Activated CD8-positive, alpha-beta memory T cell treated with anti-CD3 and anti-CD28 coated beads, Interleukin-2, amount 50 U/mL, for 1 hour (primary cell): ENCODE measurements around the gene ECSIT.

Source experiments
- DNase-seq: peaks from one replicate; pipeline ENCODE4 v3.0.0-alpha.2; 2020; ENCODE audit errors: extremely low read depth

The ECSIT gene

DNA sequence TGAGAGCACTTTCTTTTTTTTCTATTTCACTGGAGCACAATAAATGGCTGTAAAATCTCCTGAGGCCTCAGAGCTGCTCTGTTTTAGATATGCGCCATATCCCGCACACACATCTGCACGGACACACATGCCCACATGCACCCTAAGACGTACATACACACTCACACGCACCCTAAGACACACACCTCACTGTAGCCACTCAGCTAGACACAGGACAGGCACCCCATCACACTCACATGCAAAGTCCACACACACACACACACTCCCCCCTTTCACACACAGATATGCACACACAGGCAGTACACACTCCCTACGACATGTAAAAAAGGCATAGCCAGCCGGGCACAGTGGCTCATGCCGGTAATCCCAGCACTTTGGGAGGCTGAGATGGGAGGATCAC lies 21.3 kb upstream of the ECSIT start:
- no peak for DNase-seq

GRCh38 chr19:11549386-11549953 lies 20.5 kb upstream of the ECSIT start:
- no peak for DNase-seq

DNA sequence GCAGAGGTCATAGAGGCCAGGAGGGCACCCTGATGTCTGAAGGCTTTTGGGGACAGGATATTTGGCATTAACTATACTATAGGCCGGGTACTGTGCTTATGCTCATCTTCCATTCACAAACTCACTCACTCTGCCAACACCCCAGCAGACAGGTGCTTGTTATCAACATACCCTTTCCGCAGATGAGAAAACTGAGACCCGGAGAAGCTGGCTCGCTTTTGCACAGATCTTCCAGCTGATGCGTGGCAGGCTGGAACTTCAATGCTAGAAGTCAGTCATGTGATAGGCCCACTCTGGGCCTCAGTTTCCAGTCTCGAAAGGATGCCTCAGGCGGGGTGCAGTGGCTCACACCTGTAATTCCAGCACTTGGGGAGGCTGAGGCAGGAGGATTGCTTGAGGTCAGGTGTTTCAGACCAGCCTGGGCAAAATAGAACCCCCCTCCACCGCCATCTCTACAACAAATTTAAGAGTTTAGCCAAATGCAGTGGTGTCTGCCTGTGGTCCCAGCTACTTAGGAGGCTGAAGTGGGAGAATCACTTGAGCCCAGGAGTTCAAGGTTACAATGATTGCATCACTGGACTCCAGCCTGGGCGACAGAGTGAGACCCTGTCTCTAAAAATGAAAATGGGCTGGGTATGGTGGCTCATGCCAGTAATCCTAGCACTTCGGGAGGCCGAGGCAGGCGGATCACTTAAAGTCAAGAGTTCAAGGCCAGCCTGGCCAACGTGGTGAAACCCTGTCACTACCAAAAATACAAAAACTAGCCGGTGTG lies 19.2 kb upstream of the ECSIT start:
- no peak for DNase-seq

- DNase-seq, result no peak
Measured at GRCh38 chr19:11541238-11541637, 12.3 kb upstream of the ECSIT start.

DNA sequence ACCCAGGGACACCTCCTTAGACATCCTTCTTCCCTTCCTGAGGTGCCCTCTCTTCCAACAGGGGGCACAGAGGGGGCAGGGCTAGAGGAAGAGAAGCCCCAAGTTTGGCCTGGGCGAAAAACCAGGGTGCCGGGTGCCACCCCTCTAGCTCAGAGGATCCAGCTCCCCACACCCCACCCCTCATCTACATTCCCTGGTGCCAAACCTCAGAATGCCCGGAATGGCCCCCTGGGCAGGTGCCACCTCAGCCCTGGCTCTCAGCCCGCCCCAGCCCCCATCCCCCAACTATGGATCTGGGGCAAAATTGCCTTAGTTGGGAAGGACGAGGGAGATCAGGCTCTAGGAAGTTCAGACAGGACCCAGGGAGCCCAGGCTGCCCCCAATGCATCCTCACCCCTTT lies 11.7 kb upstream of the ECSIT start:
- no peak for DNase-seq

- DNase-seq, result no peak
Measured at GRCh38 chr19:11539495-11540365, 10.8 kb upstream of the ECSIT start.

- no peak for DNase-seq
Measured at GRCh38 chr19:11538232-11539036, 9.5 kb upstream of the ECSIT start, which contains the start of gene CNN1. TSS of gene CNN1 (plus strand) at chr19:11538851. CDS start at chr19:11538928, 77 bp downstream.

- DNase-seq, result peak; percentile 36
Measured at GRCh38 chr19:11535792-11536595, 7.1 kb upstream of the ECSIT start.

DNA sequence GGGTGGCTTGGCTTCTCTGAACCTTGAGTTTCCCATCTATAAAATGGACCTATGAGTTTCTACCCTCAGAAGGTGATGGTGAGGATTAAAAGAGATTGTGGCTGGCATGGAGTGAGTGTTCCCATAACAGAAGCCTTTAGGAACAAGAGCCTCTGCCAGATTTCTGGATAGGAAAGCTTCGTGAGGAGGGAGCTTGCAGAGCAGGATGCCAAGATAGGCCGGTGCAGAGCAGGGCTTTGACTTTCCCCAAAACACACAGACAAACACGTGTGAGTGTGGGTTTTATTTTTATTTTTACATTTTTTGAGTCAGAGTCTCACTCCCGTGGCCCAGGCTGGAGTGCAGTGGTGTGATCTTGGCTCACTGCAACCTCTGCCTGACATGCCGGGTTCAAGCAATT lies 6.0 kb upstream of the ECSIT start:
- no peak for DNase-seq

- DNase-seq, result no peak
Measured at GRCh38 chr19:11534538-11534937, 5.6 kb upstream of the ECSIT start.

GRCh38 chr19:11530432-11530831 lies 1.5 kb upstream of the ECSIT start:
- no peak for DNase-seq

- DNase-seq, result no peak
Measured at GRCh38 chr19:11519138-11519537, 9.8 kb downstream of the ECSIT start.

DNA sequence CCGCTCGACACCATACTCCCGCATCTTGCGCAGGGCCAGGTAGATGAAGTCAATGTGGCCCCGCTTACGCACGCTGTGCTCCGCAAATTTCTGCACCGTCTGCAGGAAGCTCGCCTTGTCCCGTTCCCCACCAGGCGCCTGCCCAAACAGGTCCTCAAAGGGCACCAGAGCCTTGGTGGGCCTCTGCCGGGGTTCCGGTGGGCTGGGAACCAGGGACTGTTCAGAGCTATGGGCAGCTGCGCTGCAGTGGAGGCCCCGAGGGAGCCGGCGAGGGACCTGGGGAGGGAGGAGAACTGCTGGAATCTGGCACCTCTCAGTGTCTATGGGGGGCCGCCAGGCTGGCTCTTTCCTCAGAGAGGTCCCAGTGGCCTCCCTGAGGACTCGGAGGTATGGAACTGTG lies 15.0 kb downstream of the ECSIT start:
- no peak for DNase-seq

- no peak for DNase-seq
Measured at GRCh38 chr19:11510444-11510843, 18.5 kb downstream of the ECSIT start.

GRCh38 chr19:11507370-11508078 lies 21.4 kb downstream of the ECSIT start:
- no peak for DNase-seq

DNA sequence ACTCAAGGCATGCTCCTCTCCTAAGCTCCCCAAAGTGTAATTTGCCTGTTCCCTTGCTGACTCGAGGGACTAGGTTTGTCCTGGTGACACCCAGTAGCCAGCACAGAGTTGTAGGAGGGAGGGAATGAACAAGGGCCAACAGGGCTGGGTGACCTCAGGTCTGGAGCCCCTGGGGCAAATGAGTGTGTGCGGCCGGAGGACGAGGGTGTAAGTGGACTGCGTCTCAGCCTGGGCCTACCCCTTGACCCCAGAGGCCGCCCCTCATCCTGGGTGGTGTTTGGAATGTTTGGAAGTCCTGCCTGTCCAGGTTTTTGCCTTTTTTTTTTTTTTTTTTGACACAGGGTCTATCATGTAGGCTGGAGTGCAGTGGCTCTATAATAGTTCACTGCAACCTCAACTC lies 22.0 kb downstream of the ECSIT start:
- DNase-seq, result no peak

- no peak for DNase-seq
Measured at GRCh38 chr19:11506101-11506555, 22.8 kb downstream of the ECSIT start.

GRCh38 chr19:11505504-11506100 lies 23.3 kb downstream of the ECSIT start, which contains the start of gene ZNF653:
TSS of gene ZNF653 (minus strand) at chr19:11505839. CDS start at chr19:11505786, 53 bp downstream.
- DNase-seq, result peak; percentile 86

GRCh38 chr19:11505032-11505503 lies 23.9 kb downstream of the ECSIT start:
- peak; percentile 89 for DNase-seq
